Pancreas (tissue), 10 donors: ENCODE measurements around the gene RNF17. TPM values are rescaled to one million over a fixed set of nuclear protein-coding genes. Genes with fewer than 3 reads are reported as not detected.
"Not testable (repeated sequence)": the region's sequence is repeated elsewhere in the genome, so short reads cannot be mapped to it uniquely, and the experiment has no call there.

Experiments
- ATAC-seq, 4 donors: fragments of 200-7000 bp; cut with Tn5 transposase; one replicate each; pipeline versions ENCODE4 v1.8.0 to v1.9.1; 2020; ENCODE audit warnings: mild to moderate bottlenecking in 4 of 4, moderate library complexity in 4 of 4
- DNase-seq, 6 donors: peaks; one replicate each; pipeline ENCODE4 v3.0.0-alpha.2; 2020
- FAIRE-seq: peaks from 2 replicates; lab custom pipeline; 2012; peaks lifted over from hg19 to GRCh38; lab: Jason Lieb, UNC
- H3K27ac ChIP-seq, 4 donors: fragments of 200-600 bp; sonication (generic); 1 replicate in 3 of 4; 2 replicates in 1 of 4; pipeline versions ENCODE4 v1.5.0 to v1.8.0; 2020
- H3K27me3 ChIP-seq, 4 donors: fragments of 200-600 bp; one replicate each; pipeline ENCODE4 v1.8.0; 2021
- H3K36me3 ChIP-seq, 3 donors: fragments of 200-600 bp; sonication (generic) in 1 of 3; one replicate each; pipeline versions ENCODE4 v1.5.0 to v1.8.0; 2020 to 2021
- H3K4me1 ChIP-seq, 3 donors: fragments of 200-600 bp; one replicate each; pipeline ENCODE4 v1.8.0; 2021
- H3K4me3 ChIP-seq, 4 donors: fragments of 200-600 bp; sonication (generic) in 2 of 4; one replicate each; pipeline versions ENCODE4 v1.5.0 to v1.8.0; 2020 to 2021
- H3K9me3 ChIP-seq, 4 donors: fragments of 200-600 bp; one replicate each; pipeline ENCODE4 v1.8.0; 2021
- WGBS, 2 donors: extraction: QIAGEN DNeasy Blood & Tissue Kit; methylation state at CpG; one replicate each; pipeline ENCODE4 v1.1.7; 2013; 5-methylcytosine and 5-hydroxymethylcytosine counted together
- intact Hi-C, 3 donors: fragments of 100-400 bp; cut with DNase I; formaldehyde crosslinking; loops; one replicate each; pipeline versions ENCODE4 v1.11.1 to v1.14.2; 2022
- polyA plus RNA-seq, 2 donors: library from polyadenylated mRNA; stranded (reverse); fragments of 200-250 nt; gene quantifications; one replicate each; pipeline ENCODE4 v1.2.3, GENCODE V29; 2013
- total RNA-seq, 6 donors: library from RNA; stranded (reverse); fragmentation: NEBNext Ultra II Directional in 4 of 6; extraction: Animal tissue kit (Norgen Biotek cat#: 25700) in 4 of 6; gene quantifications; one replicate each; pipeline versions ENCODE4 v1.2.1 to v1.2.4, GENCODE V29; 2021 to 2023
- TF ChIP-seq, protein P1 (sequence below), 4 donors: fragments of 200-600 bp; sonication (generic) in 3 of 4; IDR thresholded peaks; one replicate each; pipeline versions ENCODE4 v1.5.0 to v1.8.0; 2021; ENCODE audit warnings: antibody characterized with exemption in 4 of 4
- donor health status: healthy with polysubstance abuse.
- donor health status: DM: no; HTN: no; CAD: no; lungs with moderate emphysema.
- donor health status: DM: no; HTN: no; CAD: no.
- donor health status: control.
- donor health status: control.
- donor health status: Bipolar disorder and iron deficiency.
- donor health status: DM: yes; HTN: yes; CAD: no.
- donor health status: DM: no; HTN: no; CAD: no.
- donor health status: DM: no; HTN: no; CAD: no.
- donor health status: DM: yes; HTN: yes; CAD: no.

The RNF17 gene
- total and polyA plus RNA-seq, 8 donors, result not detected

DNA sequence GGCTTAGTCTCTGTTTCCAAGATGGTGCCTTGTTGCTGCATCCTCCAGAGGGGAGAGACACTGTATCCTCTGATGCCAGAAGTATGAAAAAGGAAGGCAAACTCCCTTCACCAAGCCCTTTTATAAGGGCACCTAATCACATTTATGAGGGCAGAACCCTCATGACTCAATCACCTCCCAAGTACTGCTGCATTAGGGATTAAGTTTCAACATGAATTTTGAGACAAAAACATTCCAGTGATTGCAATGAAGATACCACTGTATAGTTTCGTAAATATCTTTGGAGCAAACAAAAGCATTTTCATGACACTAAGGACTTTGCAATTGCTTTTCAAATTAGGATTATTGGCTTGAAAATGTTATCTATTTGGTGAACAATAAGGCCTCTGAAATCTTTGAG lies 63.8 kb downstream of the RNF17 start:
- TF ChIP-seq, protein P1, sequence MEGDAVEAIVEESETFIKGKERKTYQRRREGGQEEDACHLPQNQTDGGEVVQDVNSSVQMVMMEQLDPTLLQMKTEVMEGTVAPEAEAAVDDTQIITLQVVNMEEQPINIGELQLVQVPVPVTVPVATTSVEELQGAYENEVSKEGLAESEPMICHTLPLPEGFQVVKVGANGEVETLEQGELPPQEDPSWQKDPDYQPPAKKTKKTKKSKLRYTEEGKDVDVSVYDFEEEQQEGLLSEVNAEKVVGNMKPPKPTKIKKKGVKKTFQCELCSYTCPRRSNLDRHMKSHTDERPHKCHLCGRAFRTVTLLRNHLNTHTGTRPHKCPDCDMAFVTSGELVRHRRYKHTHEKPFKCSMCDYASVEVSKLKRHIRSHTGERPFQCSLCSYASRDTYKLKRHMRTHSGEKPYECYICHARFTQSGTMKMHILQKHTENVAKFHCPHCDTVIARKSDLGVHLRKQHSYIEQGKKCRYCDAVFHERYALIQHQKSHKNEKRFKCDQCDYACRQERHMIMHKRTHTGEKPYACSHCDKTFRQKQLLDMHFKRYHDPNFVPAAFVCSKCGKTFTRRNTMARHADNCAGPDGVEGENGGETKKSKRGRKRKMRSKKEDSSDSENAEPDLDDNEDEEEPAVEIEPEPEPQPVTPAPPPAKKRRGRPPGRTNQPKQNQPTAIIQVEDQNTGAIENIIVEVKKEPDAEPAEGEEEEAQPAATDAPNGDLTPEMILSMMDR (IDR thresholded peaks at IDR 0.05), result no peak
- FAIRE-seq (no peak), ATAC-seq (no peak), DNase-seq (no peak)
- no peak overlapping the region for H3K27ac ChIP-seq
- no peak overlapping the region for H3K4me3 ChIP-seq
- intact Hi-C loops, result no loop called here
- no peaks in the 10 kb centered on the region for H3K4me1 ChIP-seq
- H3K27me3 ChIP-seq, result peaks cover 0 to 5% (median 1%) of the 10 kb centered on the region in 4 donors
- H3K36me3 ChIP-seq, result no peaks in the 10 kb centered on the region
- WGBS, 2 donors, result 87 to 89% methylated on average over 1 of the region's 1 CpG
- no peaks in the 10 kb centered on the region for H3K9me3 ChIP-seq

DNA sequence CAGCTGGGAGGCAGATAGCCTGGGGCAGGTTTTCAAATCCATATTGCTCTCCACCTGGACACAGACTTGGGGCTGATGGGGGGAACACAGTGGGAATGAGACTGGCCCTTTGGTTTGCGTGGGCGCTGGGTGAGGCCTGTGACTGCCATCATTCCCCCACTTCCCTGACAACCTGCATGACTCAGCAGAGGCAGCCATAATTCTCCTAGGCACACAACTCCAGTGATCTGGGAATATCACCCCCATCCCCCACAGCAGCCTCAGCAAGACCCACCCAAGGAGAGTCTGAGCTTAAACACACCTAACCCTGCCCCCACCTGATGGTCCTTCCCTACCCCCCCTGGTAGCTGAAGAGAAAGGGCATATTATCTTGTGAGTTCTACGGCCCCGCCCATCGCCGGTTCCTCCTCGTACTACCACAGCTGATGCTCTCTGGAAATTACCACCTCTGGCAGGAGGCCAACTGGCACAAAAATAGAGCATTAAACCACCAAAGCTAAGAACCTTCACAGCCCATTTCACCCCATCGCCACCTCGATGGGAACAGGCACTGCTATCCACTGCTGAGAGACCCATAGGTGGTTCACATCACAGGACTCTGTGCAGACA lies 71.0 kb downstream of the RNF17 start:
- intact Hi-C loops, result no loop called here
- 78 to 80% methylated on average over 9 of the region's 9 CpGs for WGBS, 2 donors
- ATAC-seq (no peak), DNase-seq (peak in 1 of 6 donors; percentile 28), FAIRE-seq (no peak)
- H3K27ac ChIP-seq, result no peak overlapping the region
- no peaks in the 10 kb centered on the region for H3K4me1 ChIP-seq
- no peaks in the 10 kb centered on the region for H3K27me3 ChIP-seq
- H3K9me3 ChIP-seq, result no peaks in the 10 kb centered on the region
- H3K36me3 ChIP-seq, result no peaks in the 10 kb centered on the region
- TF ChIP-seq, protein P1 (IDR thresholded peaks at IDR 0.05), result no peak
- H3K4me3 ChIP-seq, result no peak overlapping the region

DNA sequence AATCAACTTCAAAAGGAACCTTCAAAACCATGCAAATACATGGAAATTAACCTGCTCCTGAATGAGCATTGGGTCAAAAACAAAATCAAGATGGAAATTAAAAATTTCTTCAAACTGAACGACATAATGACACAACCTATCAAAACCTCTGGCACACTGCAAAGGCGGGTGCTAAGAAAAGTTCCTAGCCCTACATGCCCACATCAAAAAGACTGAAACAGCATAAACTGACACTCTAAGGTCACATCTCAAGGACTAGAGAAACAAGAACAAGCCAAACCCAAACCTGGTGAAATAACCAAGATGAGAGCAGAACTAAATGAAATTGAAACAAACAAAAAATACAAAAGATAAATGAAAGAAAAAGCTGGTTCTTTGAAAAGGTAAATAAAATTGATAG lies 73.6 kb downstream of the RNF17 start:
- not testable (repeated sequence) for H3K4me3 ChIP-seq, DNase-seq
- WGBS, 2 donors, result 64 to 87% methylated on average over 2 of the region's 2 CpGs

DNA sequence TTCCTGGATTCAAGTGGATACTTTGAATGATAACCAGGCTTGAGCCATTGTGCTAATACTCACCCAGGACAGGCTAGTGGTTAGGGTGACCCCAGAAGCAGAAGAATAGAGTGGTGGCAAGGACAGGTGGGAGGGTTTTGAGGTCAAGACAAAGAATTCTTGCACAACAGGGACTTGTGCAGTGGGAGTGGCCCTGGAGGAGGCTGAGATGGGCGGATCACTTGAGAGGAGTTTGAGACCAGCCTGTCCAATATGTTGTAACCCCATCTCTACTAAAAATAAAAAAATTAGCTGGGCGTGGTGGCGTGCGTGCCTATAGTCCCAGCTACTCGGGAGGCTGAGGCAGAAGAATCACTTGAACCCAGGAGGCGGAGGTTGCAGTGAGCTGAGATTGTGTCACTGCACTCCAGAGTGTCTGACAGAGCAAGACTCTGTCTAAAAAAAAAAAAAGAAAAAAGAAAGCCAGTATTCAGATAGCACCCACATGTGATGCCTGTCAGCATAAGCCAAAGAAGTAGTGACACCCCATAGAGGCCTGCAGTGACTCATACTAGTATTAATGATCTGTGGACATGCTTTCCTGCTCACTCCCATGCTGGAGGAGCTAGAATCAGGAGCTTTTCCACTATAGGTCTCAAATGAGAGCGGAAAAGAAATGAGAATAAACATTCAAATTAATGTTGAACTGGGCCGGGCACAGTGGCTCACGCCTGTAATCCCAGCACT lies 78.7 kb downstream of the RNF17 start:
- ATAC-seq (no peak), DNase-seq (no peak), FAIRE-seq (no peak)
- no peak overlapping the region for H3K27ac ChIP-seq
- H3K4me3 ChIP-seq, result no peak overlapping the region
- no peaks in the 10 kb centered on the region for H3K4me1 ChIP-seq
- no peaks in the 10 kb centered on the region for H3K9me3 ChIP-seq
- no peaks in the 10 kb centered on the region for H3K27me3 ChIP-seq
- H3K36me3 ChIP-seq, result no peaks in the 10 kb centered on the region
- intact Hi-C loops, result no loop called here
- TF ChIP-seq, protein P1 (IDR thresholded peaks at IDR 0.05), result no peak
- 84 to 87% methylated on average over 9 of the region's 9 CpGs for WGBS, 2 donors

More for the DNA sequence above, 73.6 kb downstream of the RNF17 start:
- H3K4me1 ChIP-seq, intact Hi-C loops, H3K27ac ChIP-seq, FAIRE-seq, ATAC-seq, H3K9me3 ChIP-seq, H3K27me3 ChIP-seq, H3K36me3 ChIP-seq: not testable (repeated sequence)

DNA sequence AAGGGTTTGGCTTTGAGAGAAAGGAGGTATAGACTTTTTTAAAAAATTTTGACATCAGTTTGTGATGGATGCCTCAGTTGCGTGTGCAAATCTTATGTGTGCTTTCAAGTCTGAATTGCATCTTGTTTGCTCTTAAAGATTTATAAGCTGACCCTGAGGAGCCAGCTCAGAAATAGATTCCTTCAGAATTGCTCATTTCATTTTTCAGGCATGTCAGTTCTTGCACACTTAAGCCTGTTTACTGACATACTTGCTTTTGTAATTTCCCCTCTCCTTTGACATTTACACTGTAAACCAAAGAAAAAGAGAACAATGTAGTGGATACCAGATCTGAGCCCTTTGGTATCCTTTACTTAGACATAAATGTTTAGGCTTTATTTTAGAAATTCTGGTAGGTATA lies 87.6 kb downstream of the RNF17 start:
- TF ChIP-seq, protein P1 (IDR thresholded peaks at IDR 0.05), result no peak
- FAIRE-seq, result no peak
- Histone ChIP-seq H3K4me1 (no peaks in the 10 kb centered on the region), H3K27me3 (peaks cover 0 to 11% (median 3%) of the 10 kb centered on the region in 4 donors), H3K27ac (no peak overlapping the region), H3K36me3 (no peaks in the 10 kb centered on the region), H3K9me3 (no peaks in the 10 kb centered on the region), H3K4me3 (no peak overlapping the region)
- no peak for ATAC-seq
- 35 to 46% methylated on average over 1 of the region's 1 CpG for WGBS, 2 donors
- intact Hi-C loops, result no loop called here
- no peak for DNase-seq
